Fibroblast of skin of right quadriceps (primary cell): ENCODE results near the gene CEP162.
"Not testable (repeated sequence)": the region's sequence is repeated elsewhere in the genome, so short reads cannot be mapped to it uniquely, and the experiment has no call there.

Experiments
- DNase-seq: peaks from one replicate; pipeline ENCODE4 v3.0.0-alpha.2; 2013

The CEP162 gene

GRCh38 chr6:84227434-84228197 lies at the start of gene CEP162:
Gene CEP162 (minus strand): TSS chr6:84227643. CDS start chr6:84226393, 1,250 bp downstream.
- DNase-seq = peak; percentile 82

GRCh38 chr6:84274856-84275255 lies 47.4 kb upstream of the CEP162 start:
- no peak for DNase-seq

- no peak for DNase-seq
These were observed 45.8 kb upstream of the CEP162 start for GRCh38 chr6:84273048-84273809.

GRCh38 chr6:84272298-84272697 lies 44.9 kb upstream of the CEP162 start:
- no peak for DNase-seq

GRCh38 chr6:84271061-84271716 lies 43.7 kb upstream of the CEP162 start:
- DNase-seq = no peak

GRCh38 chr6:84269947-84270733 lies 42.7 kb upstream of the CEP162 start:
- DNase-seq = no peak

- no peak for DNase-seq
These were observed 41.3 kb upstream of the CEP162 start for GRCh38 chr6:84268781-84269180.

GRCh38 chr6:84263557-84263956 lies 36.1 kb upstream of the CEP162 start:
- no peak for DNase-seq

- no peak for DNase-seq
These were observed 33.5 kb upstream of the CEP162 start for GRCh38 chr6:84260926-84261325.

GRCh38 chr6:84260196-84260595 lies 32.8 kb upstream of the CEP162 start:
- no peak for DNase-seq

- no peak for DNase-seq
These were observed 31.4 kb upstream of the CEP162 start for GRCh38 chr6:84258866-84259265.

- DNase-seq = no peak
These were observed 30.8 kb upstream of the CEP162 start for GRCh38 chr6:84258268-84258667.

GRCh38 chr6:84255641-84256040 lies 28.2 kb upstream of the CEP162 start:
- no peak for DNase-seq

- no peak for DNase-seq
These were observed 25.9 kb upstream of the CEP162 start for GRCh38 chr6:84253380-84253779.

GRCh38 chr6:84251891-84252539 lies 24.6 kb upstream of the CEP162 start:
- DNase-seq = no peak

GRCh38 chr6:84249724-84250123 lies 22.3 kb upstream of the CEP162 start:
- no peak for DNase-seq

GRCh38 chr6:84244416-84245081 lies 17.1 kb upstream of the CEP162 start:
- DNase-seq = not testable (repeated sequence)

GRCh38 chr6:84243240-84243639 lies 15.8 kb upstream of the CEP162 start:
- DNase-seq = no peak

GRCh38 chr6:84242265-84242664 lies 14.8 kb upstream of the CEP162 start:
- no peak for DNase-seq

GRCh38 chr6:84228198-84228543 lies 728 bp upstream of the CEP162 start:
- DNase-seq = no peak

- DNase-seq = no peak
These were observed 404 bp downstream of the CEP162 start for GRCh38 chr6:84227044-84227433.

GRCh38 chr6:84224251-84224650 lies 3.2 kb downstream of the CEP162 start:
- DNase-seq = peak; percentile 76
